OCI-LY7 (cell line): ENCODE results near the gene TNS3.
"Not testable (repeated sequence)": the region's sequence is repeated elsewhere in the genome, so short reads cannot be mapped to it uniquely, and the experiment has no call there.

Experiments used
- EZH2phosphoT487 ChIP-seq: fragments of 200-600 bp; sonication (generic); IDR thresholded peaks from 2 replicates; pipeline ENCODE4 v1.6.1; 2018; ENCODE audit warnings: low read depth, borderline replicate concordance, mild to moderate bottlenecking, mixed run types, antibody characterized with exemption, low read length, moderate library complexity, mixed read lengths
- TF ChIP-seq, protein P1 (sequence below): fragments of 200-600 bp; sonication (generic); conservative IDR thresholded peaks from 2 replicates; pipeline ENCODE4 v1.5.1; 2014; ENCODE audit warnings: mild to moderate bottlenecking, antibody characterized with exemption, low read length, moderate library complexity, mixed read lengths

GRCh38 chr7:47586161-47586670 is 4.3 kb upstream of the TNS3 start:
- TF ChIP-seq, protein P1, sequence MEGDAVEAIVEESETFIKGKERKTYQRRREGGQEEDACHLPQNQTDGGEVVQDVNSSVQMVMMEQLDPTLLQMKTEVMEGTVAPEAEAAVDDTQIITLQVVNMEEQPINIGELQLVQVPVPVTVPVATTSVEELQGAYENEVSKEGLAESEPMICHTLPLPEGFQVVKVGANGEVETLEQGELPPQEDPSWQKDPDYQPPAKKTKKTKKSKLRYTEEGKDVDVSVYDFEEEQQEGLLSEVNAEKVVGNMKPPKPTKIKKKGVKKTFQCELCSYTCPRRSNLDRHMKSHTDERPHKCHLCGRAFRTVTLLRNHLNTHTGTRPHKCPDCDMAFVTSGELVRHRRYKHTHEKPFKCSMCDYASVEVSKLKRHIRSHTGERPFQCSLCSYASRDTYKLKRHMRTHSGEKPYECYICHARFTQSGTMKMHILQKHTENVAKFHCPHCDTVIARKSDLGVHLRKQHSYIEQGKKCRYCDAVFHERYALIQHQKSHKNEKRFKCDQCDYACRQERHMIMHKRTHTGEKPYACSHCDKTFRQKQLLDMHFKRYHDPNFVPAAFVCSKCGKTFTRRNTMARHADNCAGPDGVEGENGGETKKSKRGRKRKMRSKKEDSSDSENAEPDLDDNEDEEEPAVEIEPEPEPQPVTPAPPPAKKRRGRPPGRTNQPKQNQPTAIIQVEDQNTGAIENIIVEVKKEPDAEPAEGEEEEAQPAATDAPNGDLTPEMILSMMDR, result not testable (repeated sequence)
- not testable (repeated sequence) for TF ChIP-seq EZH2phosphoT487
